Liver (tissue), 9 donors: ENCODE data around the gene ACAD8. TPM values are rescaled to one million over a fixed set of nuclear protein-coding genes. Genes with fewer than 3 reads are reported as not detected.

Experiments used
- DNase-seq: peaks from one replicate; pipeline ENCODE4 v3.0.0-alpha.2; 2017; ENCODE audit warnings: low spot score
- H3K27ac ChIP-seq, 2 donors: one replicate each; pipeline ENCODE4 v1.7.0; 2013; ENCODE audit warnings: inconsistent platforms in 2 of 2, low read length in 2 of 2, control low read depth in 1 of 2, low read depth in 1 of 2, mild to moderate bottlenecking in 1 of 2
- H3K27me3 ChIP-seq, 4 donors: one replicate each; pipeline versions ENCODE4 v1.6.1 to v1.7.0; 2013; ENCODE audit warnings: low read length in 3 of 4, inconsistent platforms in 1 of 4, mild to moderate bottlenecking in 1 of 4, moderate library complexity in 1 of 4; ENCODE audit not compliant: control insufficient read depth in 4 of 4, insufficient read depth in 4 of 4
- H3K36me3 ChIP-seq, 4 donors: one replicate each; pipeline versions ENCODE4 v1.6.1 to v1.7.0; 2013; ENCODE audit warnings: low read length in 3 of 4, mild to moderate bottlenecking in 3 of 4, low read depth in 1 of 4, moderate library complexity in 1 of 4; ENCODE audit not compliant: control insufficient read depth in 4 of 4, insufficient read depth in 3 of 4
- H3K4me1 ChIP-seq, 4 donors: one replicate each; pipeline versions ENCODE4 v1.6.1 to v1.7.0; 2013; ENCODE audit warnings: low read length in 3 of 4, mild to moderate bottlenecking in 3 of 4, moderate library complexity in 1 of 4; ENCODE audit not compliant: control insufficient read depth in 4 of 4, insufficient read depth in 4 of 4
- H3K4me3 ChIP-seq, 3 donors: one replicate each; pipeline versions ENCODE4 v1.6.1 to v1.7.0; 2013; ENCODE audit warnings: low read length in 3 of 3, control low read depth in 1 of 3, low read depth in 1 of 3, mild to moderate bottlenecking in 1 of 3
- H3K9ac ChIP-seq, 2 donors: one replicate each; pipeline ENCODE4 v1.7.0; 2013; ENCODE audit warnings: low read length in 2 of 2, mild to moderate bottlenecking in 2 of 2, moderate library complexity in 2 of 2, control low read depth in 1 of 2, low read depth in 1 of 2
- H3K9me3 ChIP-seq, 4 donors: one replicate each; pipeline versions ENCODE4 v1.6.1 to v1.7.0; 2013; ENCODE audit warnings: low read length in 3 of 4; ENCODE audit not compliant: control insufficient read depth in 4 of 4
- EGR1 ChIP-seq, 2 donors: IDR thresholded peaks; 2 replicates each; pipeline ENCODE4 v1.6.1; 2016 to 2018; ENCODE audit warnings: antibody characterized with exemption in 2 of 2, low read depth in 2 of 2
- FOXA1 ChIP-seq: IDR thresholded peaks from 2 replicates; pipeline ENCODE4 v1.6.1; 2016; ENCODE audit warnings: antibody characterized with exemption
- FOXA2 ChIP-seq: IDR thresholded peaks from 2 replicates; pipeline ENCODE4 v1.6.1; 2016; ENCODE audit warnings: antibody characterized with exemption
- GABPA ChIP-seq, 2 donors: IDR thresholded peaks in 1 of 2; conservative IDR thresholded peaks in 1 of 2; 2 replicates each; pipeline ENCODE4 v1.6.1; 2016; ENCODE audit warnings: antibody characterized with exemption in 2 of 2, mild to moderate bottlenecking in 1 of 2, moderate library complexity in 1 of 2
- HNF4A ChIP-seq, 2 donors: conservative IDR thresholded peaks; 2 replicates each; pipeline ENCODE4 v1.6.1; 2016; ENCODE audit warnings: antibody characterized with exemption in 2 of 2, mild to moderate bottlenecking in 2 of 2
- HNF4G ChIP-seq: IDR thresholded peaks from 2 replicates; pipeline ENCODE4 v1.6.1; 2016; ENCODE audit warnings: antibody characterized with exemption
- JUND ChIP-seq, 2 donors: IDR thresholded peaks; 2 replicates each; pipeline ENCODE4 v1.6.1; 2016; ENCODE audit warnings: antibody characterized with exemption in 2 of 2
- MAX ChIP-seq: IDR thresholded peaks from 2 replicates; pipeline ENCODE4 v1.6.1; 2016; ENCODE audit warnings: antibody characterized with exemption
- NR2F2 ChIP-seq: IDR thresholded peaks from 2 replicates; pipeline ENCODE4 v1.6.1; 2016; ENCODE audit warnings: antibody characterized with exemption
- RAD21 ChIP-seq, 2 donors: IDR thresholded peaks; 2 replicates each; pipeline ENCODE4 v1.6.1; 2016; ENCODE audit warnings: antibody characterized with exemption in 2 of 2, mild to moderate bottlenecking in 2 of 2
- RXRA ChIP-seq, 2 donors: IDR thresholded peaks; 2 replicates each; pipeline ENCODE4 v1.6.1; 2017 to 2018; ENCODE audit warnings: antibody characterized with exemption in 2 of 2, mild to moderate bottlenecking in 1 of 2
- SP1 ChIP-seq: IDR thresholded peaks from 2 replicates; pipeline ENCODE4 v1.6.1; 2018; ENCODE audit warnings: antibody characterized with exemption, mild to moderate bottlenecking
- TAF1 ChIP-seq: conservative IDR thresholded peaks from 2 replicates; pipeline ENCODE4 v1.6.1; 2016; ENCODE audit warnings: antibody characterized with exemption, mild to moderate bottlenecking
- YY1 ChIP-seq: IDR thresholded peaks from 2 replicates; pipeline ENCODE4 v1.6.1; 2016; ENCODE audit warnings: antibody characterized with exemption, mild to moderate bottlenecking
- ZBTB33 ChIP-seq: IDR thresholded peaks from 2 replicates; pipeline ENCODE4 v1.6.1; 2016; ENCODE audit warnings: antibody characterized with exemption
- WGBS: extraction: QIAGEN DNeasy Blood & Tissue Kit; methylation state at CpG from one replicate; pipeline ENCODE4 v1.1.7; 2013; 5-methylcytosine and 5-hydroxymethylcytosine counted together
- polyA plus RNA-seq, 2 donors: library from polyadenylated mRNA; stranded (reverse) in 1 of 2; unstranded in 1 of 2; fragments of 200-250 nt in 1 of 2; fragments of >200 nt in 1 of 2; fragmentation: Nextera tagmentation in 1 of 2; extraction: Ambion mirVana in 1 of 2; gene quantifications; one replicate each; pipeline versions ENCODE4 v1.2.1 to v1.2.3, GENCODE V29; 2013 to 2015
- total RNA-seq, 2 donors: library from RNA; depleted of rRNA; stranded (reverse); fragments of >200 nt; gene quantifications; one replicate each; pipeline ENCODE4 v1.2.3, GENCODE V29; 2014
- TF ChIP-seq, protein P1 (sequence below): IDR thresholded peaks from 2 replicates; pipeline ENCODE4 v1.6.1; 2016; ENCODE audit warnings: antibody characterized with exemption
- TF ChIP-seq, protein P2 (sequence below): IDR thresholded peaks from 2 replicates; pipeline ENCODE4 v1.6.1; 2016; ENCODE audit warnings: antibody characterized with exemption, mild to moderate bottlenecking
- TF ChIP-seq, protein P3 (sequence below): fragments of 150-350 bp; IDR thresholded peaks from 2 replicates; pipeline ENCODE4 v1.5.1; 2017; ENCODE audit warnings: improper control_type of control experiment, low read depth, low read length; ENCODE audit not compliant: missing input control
- donor health status: healthy.
- donor health status: healthy.
- donor health status: healthy.
- donor health status: healthy.
- donor health status: healthy.

ACAD8 gene
- total and polyA plus RNA-seq, 4 donors: 14.1 to 32.2 (median 27.1) TPM

GRCh38 chr11:134257101-134257500 lies 3.7 kb downstream of the ACAD8 start:
- no peak overlapping the region for H3K4me3 ChIP-seq
- DNase-seq: no peak
- H3K9ac ChIP-seq: no peak overlapping the region
- 96% methylated on average over 11 of the region's 11 CpGs for WGBS
- H3K9me3 ChIP-seq: no peaks in the 10 kb centered on the region
- no peaks in the 10 kb centered on the region for H3K27me3 ChIP-seq
- H3K4me1 ChIP-seq: peaks cover 4 to 12% (median 9%) of the 10 kb centered on the region in 4 donors
- TF ChIP-seq SP1: no peak
- no peak for TF ChIP-seq RXRA (IDR thresholded peaks at IDR 0.05)
- TF ChIP-seq, protein P1, sequence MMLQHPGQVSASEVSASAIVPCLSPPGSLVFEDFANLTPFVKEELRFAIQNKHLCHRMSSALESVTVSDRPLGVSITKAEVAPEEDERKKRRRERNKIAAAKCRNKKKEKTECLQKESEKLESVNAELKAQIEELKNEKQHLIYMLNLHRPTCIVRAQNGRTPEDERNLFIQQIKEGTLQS: no peak
- TF ChIP-seq RAD21 (IDR thresholded peaks at IDR 0.05): no peak
- TF ChIP-seq YY1: no peak
- TF ChIP-seq NR2F2: no peak
- TF ChIP-seq HNF4G: no peak
- no peak for TF ChIP-seq EGR1 (IDR thresholded peaks at IDR 0.05; ENCODE audit: low read depth in 2 of 2)
- TF ChIP-seq, protein P2, sequence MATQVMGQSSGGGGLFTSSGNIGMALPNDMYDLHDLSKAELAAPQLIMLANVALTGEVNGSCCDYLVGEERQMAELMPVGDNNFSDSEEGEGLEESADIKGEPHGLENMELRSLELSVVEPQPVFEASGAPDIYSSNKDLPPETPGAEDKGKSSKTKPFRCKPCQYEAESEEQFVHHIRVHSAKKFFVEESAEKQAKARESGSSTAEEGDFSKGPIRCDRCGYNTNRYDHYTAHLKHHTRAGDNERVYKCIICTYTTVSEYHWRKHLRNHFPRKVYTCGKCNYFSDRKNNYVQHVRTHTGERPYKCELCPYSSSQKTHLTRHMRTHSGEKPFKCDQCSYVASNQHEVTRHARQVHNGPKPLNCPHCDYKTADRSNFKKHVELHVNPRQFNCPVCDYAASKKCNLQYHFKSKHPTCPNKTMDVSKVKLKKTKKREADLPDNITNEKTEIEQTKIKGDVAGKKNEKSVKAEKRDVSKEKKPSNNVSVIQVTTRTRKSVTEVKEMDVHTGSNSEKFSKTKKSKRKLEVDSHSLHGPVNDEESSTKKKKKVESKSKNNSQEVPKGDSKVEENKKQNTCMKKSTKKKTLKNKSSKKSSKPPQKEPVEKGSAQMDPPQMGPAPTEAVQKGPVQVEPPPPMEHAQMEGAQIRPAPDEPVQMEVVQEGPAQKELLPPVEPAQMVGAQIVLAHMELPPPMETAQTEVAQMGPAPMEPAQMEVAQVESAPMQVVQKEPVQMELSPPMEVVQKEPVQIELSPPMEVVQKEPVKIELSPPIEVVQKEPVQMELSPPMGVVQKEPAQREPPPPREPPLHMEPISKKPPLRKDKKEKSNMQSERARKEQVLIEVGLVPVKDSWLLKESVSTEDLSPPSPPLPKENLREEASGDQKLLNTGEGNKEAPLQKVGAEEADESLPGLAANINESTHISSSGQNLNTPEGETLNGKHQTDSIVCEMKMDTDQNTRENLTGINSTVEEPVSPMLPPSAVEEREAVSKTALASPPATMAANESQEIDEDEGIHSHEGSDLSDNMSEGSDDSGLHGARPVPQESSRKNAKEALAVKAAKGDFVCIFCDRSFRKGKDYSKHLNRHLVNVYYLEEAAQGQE: no peak
- no peak for TF ChIP-seq TAF1
- TF ChIP-seq, protein P3, sequence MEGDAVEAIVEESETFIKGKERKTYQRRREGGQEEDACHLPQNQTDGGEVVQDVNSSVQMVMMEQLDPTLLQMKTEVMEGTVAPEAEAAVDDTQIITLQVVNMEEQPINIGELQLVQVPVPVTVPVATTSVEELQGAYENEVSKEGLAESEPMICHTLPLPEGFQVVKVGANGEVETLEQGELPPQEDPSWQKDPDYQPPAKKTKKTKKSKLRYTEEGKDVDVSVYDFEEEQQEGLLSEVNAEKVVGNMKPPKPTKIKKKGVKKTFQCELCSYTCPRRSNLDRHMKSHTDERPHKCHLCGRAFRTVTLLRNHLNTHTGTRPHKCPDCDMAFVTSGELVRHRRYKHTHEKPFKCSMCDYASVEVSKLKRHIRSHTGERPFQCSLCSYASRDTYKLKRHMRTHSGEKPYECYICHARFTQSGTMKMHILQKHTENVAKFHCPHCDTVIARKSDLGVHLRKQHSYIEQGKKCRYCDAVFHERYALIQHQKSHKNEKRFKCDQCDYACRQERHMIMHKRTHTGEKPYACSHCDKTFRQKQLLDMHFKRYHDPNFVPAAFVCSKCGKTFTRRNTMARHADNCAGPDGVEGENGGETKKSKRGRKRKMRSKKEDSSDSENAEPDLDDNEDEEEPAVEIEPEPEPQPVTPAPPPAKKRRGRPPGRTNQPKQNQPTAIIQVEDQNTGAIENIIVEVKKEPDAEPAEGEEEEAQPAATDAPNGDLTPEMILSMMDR: no peak
- TF ChIP-seq FOXA2: no peak
- peaks cover 4 to 31% (median 18%) of the 10 kb centered on the region in 4 donors for H3K36me3 ChIP-seq
- H3K27ac ChIP-seq: no peak overlapping the region

DNA sequence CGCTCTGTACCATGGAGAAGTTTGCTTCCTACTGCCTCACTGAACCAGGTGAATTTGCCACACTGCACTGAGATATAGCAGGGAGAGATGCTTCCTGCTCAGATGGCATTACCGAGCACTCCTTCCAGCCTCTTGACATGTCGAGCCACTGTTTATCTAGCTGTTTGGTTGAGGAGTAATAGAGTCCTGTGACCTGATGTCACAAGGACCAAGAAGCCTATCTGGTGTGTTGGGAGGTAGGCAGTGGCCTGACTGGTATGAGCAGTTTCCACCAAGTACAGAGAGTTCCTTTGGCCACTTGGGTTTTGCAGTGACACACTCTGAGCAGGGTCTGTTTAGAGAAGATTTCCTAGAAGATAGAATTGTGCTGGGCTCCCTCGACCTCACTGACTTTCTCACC lies 5.2 kb downstream of the ACAD8 start:
- 93% methylated on average over 4 of the region's 4 CpGs for WGBS
- no peak for DNase-seq
- H3K4me3 ChIP-seq: no peak overlapping the region
- no peak overlapping the region for H3K9ac ChIP-seq
- peaks cover 0 to 6% (median 3%) of the 10 kb centered on the region in 4 donors for H3K4me1 ChIP-seq
- H3K27ac ChIP-seq: no peak overlapping the region
- peaks cover 4 to 43% (median 28%) of the 10 kb centered on the region in 4 donors for H3K36me3 ChIP-seq
- no peaks in the 10 kb centered on the region for H3K27me3 ChIP-seq
- no peaks in the 10 kb centered on the region for H3K9me3 ChIP-seq
- no peak for TF ChIP-seq ZBTB33
- TF ChIP-seq RXRA (IDR thresholded peaks at IDR 0.05): no peak
- no peak for TF ChIP-seq JUND (IDR thresholded peaks at IDR 0.05)
- no peak for TF ChIP-seq SP1
- no peak for TF ChIP-seq FOXA1
- TF ChIP-seq, protein P2: no peak
- TF ChIP-seq RAD21 (IDR thresholded peaks at IDR 0.05): no peak
- no peak for TF ChIP-seq HNF4A (conservative IDR thresholded peaks at IDR 0.05)
- no peak for TF ChIP-seq GABPA (IDR thresholded peaks at IDR 0.05 in 1 of 2, conservative IDR thresholded peaks at IDR 0.05 in 1 of 2)
- no peak for TF ChIP-seq FOXA2
- TF ChIP-seq EGR1 (IDR thresholded peaks at IDR 0.05; ENCODE audit: low read depth in 2 of 2): no peak
- no peak for TF ChIP-seq NR2F2
- TF ChIP-seq, protein P1: no peak
- no peak for TF ChIP-seq YY1
- TF ChIP-seq HNF4G: no peak
- no peak for TF ChIP-seq TAF1
- no peak for TF ChIP-seq MAX
